ENCODE data around the gene EXOG. TPM values are rescaled to one million over a fixed set of nuclear protein-coding genes. Genes with fewer than 3 reads are reported as not detected.
"Not testable (repeated sequence)": the region's sequence is repeated elsewhere in the genome, so short reads cannot be mapped to it uniquely, and the experiment has no call there.

EXOG gene
- total RNA-seq, 4 donors from 2014 or later = 5.8 to 12.9 (median 9.0) TPM

GRCh38 chr3:38565339-38566214, 69.4 kb downstream of the EXOG start:
- ATAC-seq (ENCODE audit: low FRiP score) = no peak
- no peak for DNase-seq (ENCODE audit: low spot score)
- TF ChIP-seq, protein P1, sequence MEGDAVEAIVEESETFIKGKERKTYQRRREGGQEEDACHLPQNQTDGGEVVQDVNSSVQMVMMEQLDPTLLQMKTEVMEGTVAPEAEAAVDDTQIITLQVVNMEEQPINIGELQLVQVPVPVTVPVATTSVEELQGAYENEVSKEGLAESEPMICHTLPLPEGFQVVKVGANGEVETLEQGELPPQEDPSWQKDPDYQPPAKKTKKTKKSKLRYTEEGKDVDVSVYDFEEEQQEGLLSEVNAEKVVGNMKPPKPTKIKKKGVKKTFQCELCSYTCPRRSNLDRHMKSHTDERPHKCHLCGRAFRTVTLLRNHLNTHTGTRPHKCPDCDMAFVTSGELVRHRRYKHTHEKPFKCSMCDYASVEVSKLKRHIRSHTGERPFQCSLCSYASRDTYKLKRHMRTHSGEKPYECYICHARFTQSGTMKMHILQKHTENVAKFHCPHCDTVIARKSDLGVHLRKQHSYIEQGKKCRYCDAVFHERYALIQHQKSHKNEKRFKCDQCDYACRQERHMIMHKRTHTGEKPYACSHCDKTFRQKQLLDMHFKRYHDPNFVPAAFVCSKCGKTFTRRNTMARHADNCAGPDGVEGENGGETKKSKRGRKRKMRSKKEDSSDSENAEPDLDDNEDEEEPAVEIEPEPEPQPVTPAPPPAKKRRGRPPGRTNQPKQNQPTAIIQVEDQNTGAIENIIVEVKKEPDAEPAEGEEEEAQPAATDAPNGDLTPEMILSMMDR (IDR thresholded peaks at IDR 0.05) = no peak

DNA sequence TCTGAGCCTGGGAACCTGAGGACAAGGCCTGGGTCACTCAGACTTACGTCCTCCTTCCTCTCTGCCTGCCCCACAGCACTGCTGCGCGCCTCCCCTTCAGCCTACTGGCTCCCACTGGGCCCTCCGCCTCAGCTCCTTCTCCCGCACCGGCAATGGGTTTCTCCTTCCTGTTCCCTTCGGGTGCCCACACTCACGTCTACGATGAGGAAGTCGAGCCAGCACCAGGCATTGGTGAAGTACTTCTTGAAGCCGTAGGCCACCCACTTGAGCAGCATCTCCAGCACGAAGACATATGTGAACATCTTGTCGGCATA, 70.0 kb downstream of the EXOG start:
- ATAC-seq (ENCODE audit: low FRiP score) (no peak), DNase-seq (ENCODE audit: low spot score) (no peak)
- TF ChIP-seq, protein P1 (IDR thresholded peaks at IDR 0.05) = no peak

DNA sequence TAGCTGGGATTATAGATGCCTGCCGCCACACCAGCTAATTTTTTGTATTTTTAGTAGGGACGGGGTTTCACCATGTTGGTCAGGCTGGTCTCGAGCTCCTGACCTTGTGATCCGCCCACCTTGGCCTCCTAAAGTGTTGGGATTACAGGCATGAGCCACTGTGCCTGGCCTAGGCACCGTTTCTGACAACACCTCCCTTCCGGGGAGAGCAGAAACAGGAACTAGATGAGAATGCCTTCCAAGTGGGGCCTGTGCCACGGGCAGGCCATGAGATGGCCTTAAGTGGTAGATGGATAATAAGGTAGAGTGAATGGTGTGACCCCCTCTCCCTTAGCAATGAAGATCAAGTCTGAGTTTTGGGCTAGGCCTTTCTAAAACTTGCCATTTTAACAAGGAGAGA, 70.7 kb downstream of the EXOG start:
- ATAC-seq (ENCODE audit: low FRiP score); DNase-seq (ENCODE audit: low spot score): not testable (repeated sequence)

GRCh38 chr3:38567498-38567897, 71.4 kb downstream of the EXOG start:
- ATAC-seq (ENCODE audit: low FRiP score) (no peak), DNase-seq (ENCODE audit: low spot score) (no peak)
- TF ChIP-seq, protein P1 (IDR thresholded peaks at IDR 0.05) = no peak

DNA sequence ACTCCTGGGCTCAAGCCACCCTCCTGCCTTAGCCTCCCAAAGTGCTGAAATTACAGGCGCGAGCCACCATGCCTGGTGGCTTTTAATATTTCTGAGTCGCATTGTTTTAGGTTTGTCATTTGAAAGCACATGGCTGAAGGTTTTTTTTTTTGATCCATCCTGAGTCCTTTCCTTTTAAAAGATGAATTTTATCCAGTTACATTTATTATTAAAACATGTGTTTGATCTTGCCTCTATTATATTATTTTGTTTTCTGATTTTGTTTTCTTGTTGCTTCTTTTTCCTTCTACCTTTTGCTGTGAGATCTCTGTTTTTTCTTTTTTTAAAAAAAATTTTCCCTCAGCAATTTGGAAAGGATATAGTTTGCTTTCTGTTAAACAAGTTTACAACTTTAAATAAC, 77.0 kb downstream of the EXOG start:
- no peak for DNase-seq (ENCODE audit: low spot score)
- ATAC-seq (ENCODE audit: low FRiP score) = no peak
- TF ChIP-seq, protein P1 (IDR thresholded peaks at IDR 0.05) = no peak

DNA sequence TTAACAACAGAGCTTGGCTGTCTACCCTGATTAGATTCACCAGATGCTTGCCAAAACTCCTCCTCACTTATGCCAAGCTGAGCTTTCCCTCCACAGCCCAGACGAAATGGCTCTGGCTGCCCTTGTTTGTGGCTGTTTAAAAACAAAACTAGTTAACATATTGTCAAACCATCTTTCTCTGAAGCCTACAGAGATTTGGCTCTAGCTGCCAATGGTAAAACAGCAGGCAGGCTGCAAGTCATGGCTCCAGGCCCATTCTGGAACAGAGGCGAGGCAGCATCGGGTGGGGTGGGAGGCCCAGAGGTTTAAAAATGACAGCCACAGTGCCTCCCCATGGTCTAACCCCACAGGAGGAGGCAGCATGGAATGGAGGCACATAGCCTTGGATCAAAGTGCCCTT, 77.4 kb downstream of the EXOG start:
- DNase-seq (ENCODE audit: low spot score) (no peak), ATAC-seq (ENCODE audit: low FRiP score) (no peak)
- TF ChIP-seq, protein P1 (IDR thresholded peaks at IDR 0.05) = no peak

DNA sequence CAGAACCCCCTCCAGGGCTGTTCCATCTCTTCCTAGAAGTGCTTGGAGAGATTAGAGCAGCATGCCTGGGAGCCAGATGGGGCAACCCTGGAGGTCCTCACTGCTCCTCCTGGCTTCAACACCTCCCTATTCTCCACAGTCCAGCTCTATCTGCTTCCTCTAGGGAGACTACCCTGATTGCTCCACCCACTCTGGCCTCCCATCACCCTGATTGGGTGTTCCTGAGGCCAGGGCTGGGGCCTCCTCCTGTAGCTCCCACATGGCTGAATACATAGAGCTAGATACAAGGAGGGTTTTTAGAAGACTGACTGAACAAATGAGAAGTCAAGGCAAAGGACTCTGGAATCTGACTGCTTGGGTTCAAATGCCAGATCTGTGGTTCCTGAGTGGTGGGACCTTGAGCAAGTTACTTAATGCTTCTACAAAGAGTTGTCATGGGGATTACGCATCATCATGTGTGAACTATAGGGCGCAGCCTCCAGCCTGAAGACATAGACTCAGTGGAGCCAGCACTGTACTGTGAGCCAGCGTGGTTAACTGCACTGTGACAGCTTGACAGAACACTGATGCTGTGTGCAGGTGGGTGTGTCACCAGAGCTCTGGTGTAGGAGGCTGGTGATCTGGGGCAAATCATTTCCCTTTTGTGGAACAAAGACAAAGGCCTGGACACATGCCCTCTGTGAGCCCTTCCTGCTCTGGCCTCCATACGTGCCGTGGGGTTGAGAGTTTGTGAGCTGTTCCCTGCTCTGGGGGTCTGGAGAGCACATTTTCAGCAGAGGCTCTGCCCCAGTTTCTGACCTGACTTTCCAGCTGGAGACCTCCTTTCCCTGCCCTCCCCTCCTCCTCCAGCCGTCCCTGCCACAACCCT, 78.5 kb downstream of the EXOG start:
- TF ChIP-seq, protein P1 (IDR thresholded peaks at IDR 0.05) = no peak
- ATAC-seq (ENCODE audit: low FRiP score) = no peak

More for the DNA sequence above, 78.5 kb downstream of the EXOG start:
- DNase-seq (ENCODE audit: low spot score) = no peak
